Subcutaneous adipose tissue (tissue), 4 donors: ENCODE data around the gene ZNF473. TPM values are rescaled to one million over a fixed set of nuclear protein-coding genes. Genes with fewer than 3 reads are reported as not detected.

ENCODE experiments used
- total RNA-seq, 4 donors: library from RNA; depleted of rRNA; stranded (reverse); fragments of >200 nt; gene quantifications; one replicate each; pipeline ENCODE4 v1.1.0, GENCODE V29; 2016
- TF ChIP-seq, protein P1 (sequence below): fragments of 450-650 bp; IDR thresholded peaks from one replicate; pipeline ENCODE4 v1.5.1; 2016; ENCODE audit warnings: low read depth, mild to moderate bottlenecking, control low read depth, antibody characterized with exemption, moderate library complexity

The ZNF473 gene
- total RNA-seq, 4 donors from 2014 or later: 8.0 to 12.4 (median 9.5) TPM

DNA sequence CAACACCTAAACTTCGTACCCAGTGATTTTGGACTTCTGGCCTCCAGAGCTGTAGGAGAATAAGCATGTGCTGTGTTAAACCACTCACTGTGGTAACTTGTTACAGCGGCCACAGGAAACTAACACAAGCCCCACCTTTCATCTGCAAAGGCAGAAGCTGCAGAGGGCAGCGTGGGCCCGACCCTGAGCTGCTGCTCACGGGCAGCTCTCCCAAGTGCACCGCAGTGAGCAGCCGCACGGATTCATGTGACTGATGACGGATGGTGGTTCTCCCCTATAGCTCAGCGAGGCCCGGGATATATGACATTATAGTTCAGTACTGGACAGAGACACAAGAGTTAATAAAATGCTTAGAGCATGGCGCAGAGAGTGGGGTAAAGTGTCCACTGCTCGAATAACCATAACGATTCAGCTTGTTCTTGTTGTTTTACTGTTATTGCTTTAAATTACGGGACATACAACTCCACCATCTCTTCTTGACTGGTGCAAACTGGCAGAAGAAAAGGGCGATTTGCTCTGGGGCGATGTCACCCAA lies 22.5 kb upstream of the ZNF473 start:
- TF ChIP-seq, protein P1, sequence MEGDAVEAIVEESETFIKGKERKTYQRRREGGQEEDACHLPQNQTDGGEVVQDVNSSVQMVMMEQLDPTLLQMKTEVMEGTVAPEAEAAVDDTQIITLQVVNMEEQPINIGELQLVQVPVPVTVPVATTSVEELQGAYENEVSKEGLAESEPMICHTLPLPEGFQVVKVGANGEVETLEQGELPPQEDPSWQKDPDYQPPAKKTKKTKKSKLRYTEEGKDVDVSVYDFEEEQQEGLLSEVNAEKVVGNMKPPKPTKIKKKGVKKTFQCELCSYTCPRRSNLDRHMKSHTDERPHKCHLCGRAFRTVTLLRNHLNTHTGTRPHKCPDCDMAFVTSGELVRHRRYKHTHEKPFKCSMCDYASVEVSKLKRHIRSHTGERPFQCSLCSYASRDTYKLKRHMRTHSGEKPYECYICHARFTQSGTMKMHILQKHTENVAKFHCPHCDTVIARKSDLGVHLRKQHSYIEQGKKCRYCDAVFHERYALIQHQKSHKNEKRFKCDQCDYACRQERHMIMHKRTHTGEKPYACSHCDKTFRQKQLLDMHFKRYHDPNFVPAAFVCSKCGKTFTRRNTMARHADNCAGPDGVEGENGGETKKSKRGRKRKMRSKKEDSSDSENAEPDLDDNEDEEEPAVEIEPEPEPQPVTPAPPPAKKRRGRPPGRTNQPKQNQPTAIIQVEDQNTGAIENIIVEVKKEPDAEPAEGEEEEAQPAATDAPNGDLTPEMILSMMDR: no peak

DNA sequence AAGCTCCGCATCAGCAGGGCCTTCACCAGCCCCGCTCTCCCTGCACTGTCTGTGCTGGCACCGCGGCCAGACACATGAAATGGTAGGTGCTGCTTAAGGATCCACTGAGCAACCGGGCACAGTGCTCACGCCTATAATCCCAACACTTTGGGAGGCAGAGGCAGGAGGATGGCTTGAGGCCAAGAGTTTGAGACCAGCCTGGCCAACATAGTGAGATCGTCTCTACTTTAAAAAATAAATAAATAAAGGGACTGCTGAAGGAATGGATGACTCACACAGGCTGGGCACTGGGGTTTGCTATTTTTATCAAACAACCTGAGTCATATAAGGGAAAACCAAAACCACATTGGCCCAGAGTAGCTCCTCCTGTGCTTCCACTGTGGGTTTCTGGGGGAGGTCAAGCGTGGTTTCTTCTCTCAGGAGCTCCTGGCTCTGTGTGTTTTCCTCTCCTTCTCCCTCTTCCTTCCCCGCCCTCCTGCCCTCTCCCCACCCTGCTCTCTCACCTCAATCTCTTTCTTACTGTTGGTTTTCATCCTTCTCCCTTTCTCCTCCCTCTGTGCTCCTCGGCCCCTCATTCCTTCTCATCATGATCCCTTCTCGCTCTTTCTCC lies 21.9 kb upstream of the ZNF473 start:
- TF ChIP-seq, protein P1: no peak

DNA sequence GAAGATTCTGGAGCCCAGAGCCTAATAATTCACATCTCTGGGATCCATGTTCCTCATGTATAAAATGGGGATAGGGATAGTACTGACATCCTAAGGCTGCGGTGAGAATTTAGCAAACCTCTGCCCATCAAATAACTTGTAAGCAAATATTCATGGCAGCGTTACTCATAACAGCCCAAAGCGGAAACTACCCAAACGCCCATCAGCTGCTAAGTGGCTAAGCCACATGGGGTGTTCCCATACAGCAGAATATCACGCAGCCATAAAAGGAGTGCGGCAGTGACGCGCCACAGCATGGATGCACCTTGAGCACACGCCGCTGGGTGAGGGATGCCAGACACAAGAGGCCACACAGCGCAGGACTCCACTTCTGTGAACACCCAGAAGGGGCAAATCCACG lies 20.4 kb upstream of the ZNF473 start:
- TF ChIP-seq, protein P1: no peak

DNA sequence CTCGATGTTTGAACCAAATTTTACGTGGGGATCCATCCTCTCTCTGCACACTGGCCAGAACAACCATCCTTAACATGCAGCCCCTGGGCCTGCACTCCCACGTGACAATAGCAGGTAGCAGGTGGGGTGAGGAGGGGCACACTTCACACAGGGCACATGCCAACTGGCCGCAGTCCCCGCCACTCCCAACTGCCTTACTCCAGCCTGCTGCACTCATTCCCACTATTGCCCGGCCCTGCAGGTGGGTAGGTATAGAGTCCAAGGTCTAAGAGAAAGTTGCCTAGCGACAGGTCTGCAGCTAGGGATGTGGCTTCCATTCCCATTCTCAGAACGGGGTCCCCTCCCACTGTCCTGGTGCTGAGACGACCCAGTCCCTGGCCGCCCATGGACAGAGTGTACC lies 18.6 kb upstream of the ZNF473 start:
- TF ChIP-seq, protein P1: no peak

DNA sequence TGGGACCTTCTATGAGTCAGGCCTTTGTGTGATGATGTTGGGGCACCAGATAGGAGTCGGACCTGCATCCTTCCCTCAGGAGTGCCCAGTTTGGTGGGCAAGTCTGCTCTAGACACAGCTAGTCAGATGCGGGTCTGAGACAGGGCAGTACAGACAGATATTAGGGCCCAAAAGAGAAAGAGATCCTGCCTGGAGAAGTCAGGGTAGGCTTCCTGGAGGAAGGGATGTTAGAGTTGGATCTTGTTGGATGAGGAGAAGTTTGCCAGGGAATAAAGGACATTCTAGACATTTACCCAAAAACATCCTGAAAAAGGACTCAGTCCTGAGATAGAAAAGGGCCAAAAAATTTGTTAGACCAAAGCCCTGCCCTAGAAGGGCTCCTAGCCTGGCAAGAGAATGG lies 17.9 kb upstream of the ZNF473 start:
- TF ChIP-seq, protein P1: no peak

DNA sequence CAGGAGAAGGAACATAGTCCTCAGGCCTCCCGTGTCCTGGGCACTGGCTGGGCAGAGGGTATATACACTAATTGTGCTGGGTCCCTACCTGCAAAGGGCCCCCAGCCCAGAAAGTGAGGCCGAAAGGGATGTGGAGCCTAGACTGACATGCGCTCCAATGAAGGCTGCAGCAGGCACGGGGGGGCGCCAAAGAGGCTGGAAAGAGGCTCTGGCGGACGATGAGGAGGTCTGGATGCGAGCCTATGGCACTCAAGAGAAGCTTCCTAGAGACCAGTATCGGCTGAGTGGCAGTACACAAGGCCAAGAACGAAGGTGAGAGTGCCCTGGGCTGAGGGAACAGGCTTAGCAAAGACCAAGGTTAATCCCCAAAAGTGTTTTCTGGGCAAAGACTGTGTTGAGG lies 17.3 kb upstream of the ZNF473 start:
- TF ChIP-seq, protein P1: no peak

DNA sequence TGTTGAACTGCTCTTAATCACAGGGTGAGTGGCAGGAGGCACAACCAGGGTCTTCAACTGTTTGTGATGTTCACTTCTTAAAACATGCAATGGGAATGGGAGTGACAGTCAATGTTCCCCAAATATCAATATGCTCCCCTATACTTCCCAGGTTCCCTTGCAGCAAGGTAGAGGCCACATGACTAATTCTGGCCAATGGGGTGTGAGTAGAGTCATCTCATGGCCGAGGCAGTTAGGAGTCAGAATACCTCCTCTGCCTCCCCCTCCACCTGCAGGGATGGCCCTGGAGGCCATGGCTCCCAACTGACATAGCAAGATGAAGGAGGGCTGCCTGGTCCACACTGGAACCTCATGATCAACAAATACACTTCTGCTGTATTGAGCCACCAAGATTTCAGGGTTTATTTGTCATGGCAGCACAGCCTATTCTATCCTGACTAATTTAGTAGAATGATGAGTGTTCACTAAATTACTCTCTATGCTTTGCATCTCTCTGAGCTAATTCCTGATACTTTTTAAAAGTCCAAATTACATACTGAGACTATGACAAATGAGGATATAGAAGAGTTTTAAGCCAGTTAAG lies 9.5 kb upstream of the ZNF473 start:
- TF ChIP-seq, protein P1: no peak
